Caco-2 (cell line): ENCODE data around the gene KIF18A. TPM values are rescaled to one million over a fixed set of nuclear protein-coding genes. Genes with fewer than 3 reads are reported as not detected.
"Not testable (repeated sequence)": the region's sequence is repeated elsewhere in the genome, so short reads cannot be mapped to it uniquely, and the experiment has no call there.

Experiments used
- BruUV-seq: library from RNA; stranded (reverse); fragments of 400-500 nt; replicated peaks from 2 replicates; lab custom pipeline; 2021; lab: Mats Ljungman, UMichigan
- CTCF ChIA-PET: fragments of 300-600 bp; sonication (Branson Sonifier 250); formaldehyde crosslinking; loops from one replicate; lab custom pipeline; 2022; ENCODE audit warnings: antibody characterized with exemption; lab: Charles Lee
- POLR2A ChIA-PET: fragments of 300-600 bp; sonication (Branson Sonifier 250); formaldehyde crosslinking; loops from one replicate; lab custom pipeline; 2022; ENCODE audit warnings: antibody characterized with exemption; lab: Charles Lee
- DNase-seq, 2 experiments: peaks; one replicate each; pipeline versions ENCODE4 v3.0.0 to v3.0.0-alpha.2; 2020 to 2022
- H3K27me3 ChIP-seq: replicated peaks from 2 replicates; pipeline ENCODE4 v1.6.0; 2011; ENCODE audit warnings: low read length; ENCODE audit not compliant: control insufficient read depth, insufficient read depth
- H3K36me3 ChIP-seq: 2 replicates; pipeline ENCODE4 v1.5.1; 2011; ENCODE audit warnings: low read length; ENCODE audit not compliant: control insufficient read depth, insufficient read depth
- H3K4me1 ChIP-seq: fragments of 250-450 bp; sonication (Bioruptor Pico); 2 replicates; pipeline ENCODE4 v1.5.1; 2020; ENCODE audit warnings: mild to moderate bottlenecking
- H3K4me3 ChIP-seq: 2 replicates; pipeline ENCODE4 v1.5.1; 2011; ENCODE audit warnings: low read depth, mild to moderate bottlenecking, control low read depth, low read length
- H3K9me3 ChIP-seq: fragments of 250-450 bp; sonication (Bioruptor Pico); 2 replicates; pipeline ENCODE4 v1.5.1; 2020; ENCODE audit warnings: mild to moderate bottlenecking, moderate library complexity
- H3K27ac Mint-ChIP-seq: one replicate; pipeline ENCODE4 v1.8.0; 2022; ENCODE audit warnings: mixed read lengths; ENCODE audit not compliant: unreplicated experiment
- H3K27me3 Mint-ChIP-seq: one replicate; pipeline ENCODE4 v1.8.0; 2022; ENCODE audit warnings: mixed read lengths; ENCODE audit not compliant: insufficient read depth, unreplicated experiment
- H3K36me3 Mint-ChIP-seq: one replicate; pipeline ENCODE4 v1.8.0; 2022; ENCODE audit warnings: mild to moderate bottlenecking, mixed read lengths; ENCODE audit not compliant: insufficient read depth, unreplicated experiment
- H3K4me1 Mint-ChIP-seq: one replicate; pipeline ENCODE4 v1.8.0; 2022; ENCODE audit warnings: low read depth, mixed read lengths; ENCODE audit not compliant: unreplicated experiment
- H3K4me3 Mint-ChIP-seq: one replicate; pipeline ENCODE4 v1.8.0; 2022; ENCODE audit warnings: mild to moderate bottlenecking, moderate library complexity, mixed read lengths; ENCODE audit not compliant: unreplicated experiment
- H3K9me3 Mint-ChIP-seq: one replicate; pipeline ENCODE4 v1.8.0; 2022; ENCODE audit warnings: mixed read lengths; ENCODE audit not compliant: unreplicated experiment
- intact Hi-C: fragments of 100-400 bp; cut with micrococcal nuclease; formaldehyde crosslinking; loops from one replicate; pipeline ENCODE4 v1.10.0; 2022; ENCODE audit not compliant: unreplicated experiment
- total RNA-seq: library from RNA; stranded (reverse); gene quantifications from 2 replicates; pipeline ENCODE4 v1.2.3, GENCODE V29; 2022
- TF ChIP-seq, protein P1 (sequence below), 2 experiments: fragments of 200-600 bp in 1 of 2; IDR thresholded peaks; 1 replicate in 1 of 2; 2 replicates in 1 of 2; pipeline versions ENCODE4 v1.5.1 to v1.8.0; 2011 to 2022; ENCODE audit warnings: antibody characterized with exemption in 1 of 2, control low read depth in 1 of 2, inconsistent platforms in 1 of 2, low read depth in 1 of 2, low read length in 1 of 2, mild to moderate bottlenecking in 1 of 2, moderate library complexity in 1 of 2; ENCODE audit not compliant: insufficient read depth in 1 of 2, severe bottlenecking in 1 of 2, unreplicated experiment in 1 of 2

KIF18A gene
- total RNA-seq, 1 experiment from 2014 or later: 22.3 TPM

DNA sequence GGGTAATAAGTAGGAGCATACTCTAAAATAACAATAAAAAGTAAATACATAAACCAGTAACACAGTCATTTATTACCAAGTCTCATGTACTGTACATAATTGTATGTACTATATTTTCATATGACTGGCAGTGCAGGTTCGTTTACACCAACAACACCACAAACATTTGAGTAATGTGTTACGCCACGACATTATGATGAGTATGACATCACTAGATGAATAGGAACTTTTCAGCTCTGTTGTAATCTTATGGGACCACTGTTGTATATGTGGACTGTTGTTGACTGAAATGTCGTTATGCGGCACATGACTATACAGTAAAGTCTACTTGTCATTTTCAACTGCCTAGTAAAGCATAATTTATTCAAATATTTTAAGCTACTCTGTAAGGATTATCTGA is 18.6 kb downstream of the KIF18A start:
- CTCF ChIA-PET: no interaction called here
- DNase-seq: no peak
- intact Hi-C loops: no loop called here
- Histone ChIP-seq H3K4me3 (no peak overlapping the region), H3K27me3 (no peaks in the 10 kb centered on the region), H3K4me1 (no peaks in the 10 kb centered on the region), H3K9me3 (no peaks in the 10 kb centered on the region), H3K36me3 (no peaks in the 10 kb centered on the region)
- no peaks in the 10 kb centered on the region for H3K4me1 Mint-ChIP-seq
- H3K36me3 Mint-ChIP-seq: peaks cover 6% of the 10 kb centered on the region
- H3K27ac Mint-ChIP-seq: no peak overlapping the region
- H3K4me3 Mint-ChIP-seq: no peak overlapping the region
- TF ChIP-seq, protein P1, sequence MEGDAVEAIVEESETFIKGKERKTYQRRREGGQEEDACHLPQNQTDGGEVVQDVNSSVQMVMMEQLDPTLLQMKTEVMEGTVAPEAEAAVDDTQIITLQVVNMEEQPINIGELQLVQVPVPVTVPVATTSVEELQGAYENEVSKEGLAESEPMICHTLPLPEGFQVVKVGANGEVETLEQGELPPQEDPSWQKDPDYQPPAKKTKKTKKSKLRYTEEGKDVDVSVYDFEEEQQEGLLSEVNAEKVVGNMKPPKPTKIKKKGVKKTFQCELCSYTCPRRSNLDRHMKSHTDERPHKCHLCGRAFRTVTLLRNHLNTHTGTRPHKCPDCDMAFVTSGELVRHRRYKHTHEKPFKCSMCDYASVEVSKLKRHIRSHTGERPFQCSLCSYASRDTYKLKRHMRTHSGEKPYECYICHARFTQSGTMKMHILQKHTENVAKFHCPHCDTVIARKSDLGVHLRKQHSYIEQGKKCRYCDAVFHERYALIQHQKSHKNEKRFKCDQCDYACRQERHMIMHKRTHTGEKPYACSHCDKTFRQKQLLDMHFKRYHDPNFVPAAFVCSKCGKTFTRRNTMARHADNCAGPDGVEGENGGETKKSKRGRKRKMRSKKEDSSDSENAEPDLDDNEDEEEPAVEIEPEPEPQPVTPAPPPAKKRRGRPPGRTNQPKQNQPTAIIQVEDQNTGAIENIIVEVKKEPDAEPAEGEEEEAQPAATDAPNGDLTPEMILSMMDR (IDR thresholded peaks at IDR 0.05; ENCODE audit: insufficient read depth in 1 of 2, low read depth in 1 of 2, low read length in 1 of 2, severe bottlenecking in 1 of 2, unreplicated experiment in 1 of 2): no peak
- H3K9me3 Mint-ChIP-seq: no peaks in the 10 kb centered on the region
- POLR2A ChIA-PET: no interaction called here
- H3K27me3 Mint-ChIP-seq: no peaks in the 10 kb centered on the region
- no TSS peak for BruUV-seq

DNA sequence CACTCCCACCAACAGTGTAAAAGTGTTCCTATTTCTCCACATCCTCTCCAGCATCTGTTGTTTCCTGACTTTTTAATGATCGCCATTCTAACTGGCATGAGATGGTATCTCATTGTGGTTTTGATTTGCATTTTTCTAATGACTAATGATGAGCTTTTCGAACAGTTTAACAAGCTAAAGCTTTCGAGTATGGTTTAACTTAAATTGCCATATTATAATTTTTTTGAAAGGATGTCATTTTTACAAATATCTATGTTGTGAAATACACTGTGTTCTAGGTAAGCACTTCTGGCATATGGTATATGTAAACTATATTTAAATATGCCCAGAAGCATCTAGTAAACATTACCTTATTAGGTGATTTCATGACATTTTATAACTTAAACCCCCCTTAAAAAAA is 20.3 kb downstream of the KIF18A start:
- H3K9me3 Mint-ChIP-seq, POLR2A ChIA-PET, intact Hi-C loops, H3K27me3 ChIP-seq, H3K27ac Mint-ChIP-seq, H3K4me3 ChIP-seq, H3K4me1 ChIP-seq, CTCF ChIA-PET, DNase-seq, H3K9me3 ChIP-seq, H3K4me3 Mint-ChIP-seq, H3K36me3 Mint-ChIP-seq, H3K4me1 Mint-ChIP-seq, H3K27me3 Mint-ChIP-seq, H3K36me3 ChIP-seq, BruUV-seq: not testable (repeated sequence)

DNA sequence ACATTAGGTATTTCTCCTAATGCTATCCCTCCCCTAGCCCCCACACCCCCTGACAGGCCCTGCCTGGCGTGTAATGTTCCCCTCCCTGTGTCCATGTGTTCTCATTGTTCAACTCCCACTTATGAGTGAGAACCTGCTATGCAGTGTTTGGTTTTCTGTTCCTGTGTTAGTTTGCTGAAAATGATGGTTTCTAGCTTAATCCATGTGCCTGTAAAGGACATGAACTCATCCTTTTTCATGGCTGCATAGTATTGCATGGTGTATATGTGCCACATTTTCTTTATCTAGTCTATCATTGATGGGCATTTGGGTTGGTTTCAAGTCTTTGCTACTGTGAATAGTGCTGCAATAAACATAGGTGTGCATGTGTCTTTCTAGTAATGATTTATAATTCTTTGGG is 20.8 kb downstream of the KIF18A start:
- CTCF ChIA-PET, BruUV-seq, H3K4me1 Mint-ChIP-seq, H3K4me3 Mint-ChIP-seq, H3K27ac Mint-ChIP-seq, H3K36me3 ChIP-seq, H3K27me3 ChIP-seq, H3K27me3 Mint-ChIP-seq, H3K4me3 ChIP-seq, POLR2A ChIA-PET, H3K9me3 Mint-ChIP-seq, intact Hi-C loops, H3K36me3 Mint-ChIP-seq, H3K4me1 ChIP-seq, H3K9me3 ChIP-seq, DNase-seq: not testable (repeated sequence)

DNA sequence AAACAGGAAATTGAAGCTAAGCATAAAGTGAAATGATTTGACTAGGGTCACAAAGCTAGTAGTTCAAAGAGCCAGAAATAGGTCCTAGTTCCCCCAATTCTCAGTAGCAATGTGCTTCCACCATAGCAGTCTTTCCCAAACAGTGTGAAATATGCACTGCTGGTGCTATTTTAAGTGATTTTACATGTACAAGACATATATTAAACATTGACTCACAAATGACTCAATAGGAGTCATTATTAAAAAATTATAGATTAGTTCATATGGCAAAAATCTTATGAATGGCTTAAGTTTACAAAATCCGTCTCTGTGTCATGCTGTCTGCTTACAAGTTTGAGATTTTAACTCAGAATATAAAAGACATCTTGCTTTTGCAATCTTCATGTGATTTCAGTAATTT is 21.4 kb downstream of the KIF18A start:
- H3K9me3 Mint-ChIP-seq: no peaks in the 10 kb centered on the region
- no TSS peak for BruUV-seq
- H3K27me3 ChIP-seq: no peaks in the 10 kb centered on the region
- no peak overlapping the region for H3K27ac Mint-ChIP-seq
- TF ChIP-seq, protein P1 (IDR thresholded peaks at IDR 0.05; ENCODE audit: insufficient read depth in 1 of 2, low read depth in 1 of 2, low read length in 1 of 2, severe bottlenecking in 1 of 2, unreplicated experiment in 1 of 2): no peak
- H3K36me3 ChIP-seq: no peaks in the 10 kb centered on the region
- POLR2A ChIA-PET: no interaction called here
- peaks cover 6% of the 10 kb centered on the region for H3K36me3 Mint-ChIP-seq
- no peak overlapping the region for H3K4me3 ChIP-seq
- no peaks in the 10 kb centered on the region for H3K4me1 ChIP-seq
- H3K4me1 Mint-ChIP-seq: no peaks in the 10 kb centered on the region
- no peak overlapping the region for H3K4me3 Mint-ChIP-seq
- intact Hi-C loops: no loop called here
- H3K27me3 Mint-ChIP-seq: no peaks in the 10 kb centered on the region
- no peaks in the 10 kb centered on the region for H3K9me3 ChIP-seq
- no peak for DNase-seq
- CTCF ChIA-PET: no interaction called here
